Inferior parietal cortex (tissue), 1 donor: Measurements from ENCODE around the gene TPM1.

Experiments
- DNase-seq: peaks from one replicate; pipeline ENCODE4 v3.0.0-alpha.2; 2016; ENCODE audit errors: extremely low spot score

Gene TPM1

GRCh38 chr15:63041402-63041973 lies 1.1 kb upstream of the TPM1 start:
- DNase-seq, result no peak

GRCh38 chr15:63042877-63043334 lies 359 bp downstream of the TPM1 start:
- DNase-seq, result no peak

DNA sequence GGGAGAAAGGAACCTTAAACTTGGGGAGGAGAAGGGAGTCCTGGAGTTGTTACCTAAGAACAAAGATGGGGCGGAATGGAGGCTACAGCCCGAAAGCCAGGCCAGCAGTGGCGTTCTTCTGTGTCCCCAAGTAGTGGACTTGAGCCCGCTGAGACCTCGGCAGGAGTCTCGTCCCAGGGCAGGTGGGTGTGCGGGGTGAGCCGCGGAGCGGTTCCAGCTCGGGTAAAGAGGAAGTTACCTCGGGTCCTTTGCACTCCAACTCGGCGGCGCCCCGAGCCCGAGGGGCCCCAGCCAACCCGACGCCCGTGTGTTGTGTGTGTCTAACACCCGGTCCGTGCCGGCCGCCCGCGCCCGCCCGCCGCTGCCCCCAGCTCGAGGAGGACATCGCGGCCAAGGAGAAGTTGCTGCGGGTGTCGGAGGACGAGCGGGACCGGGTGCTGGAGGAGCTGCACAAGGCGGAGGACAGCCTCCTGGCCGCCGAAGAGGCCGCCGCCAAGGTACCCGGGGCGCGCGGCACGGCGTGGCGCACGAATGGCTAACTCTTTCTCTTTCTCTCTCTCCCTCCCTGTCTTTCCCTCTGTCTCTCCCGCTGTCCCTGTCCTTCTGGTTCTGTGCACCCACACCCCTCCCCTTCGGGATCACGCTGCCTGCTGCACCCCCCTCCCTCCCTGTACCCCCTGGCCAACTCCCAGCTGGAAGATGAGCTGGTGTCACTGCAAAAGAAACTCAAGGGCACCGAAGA lies 959 bp downstream of the TPM1 start:
- no peak for DNase-seq

- no peak for DNase-seq
Measured at GRCh38 chr15:63044077-63044644, 1.6 kb downstream of the TPM1 start.

DNA sequence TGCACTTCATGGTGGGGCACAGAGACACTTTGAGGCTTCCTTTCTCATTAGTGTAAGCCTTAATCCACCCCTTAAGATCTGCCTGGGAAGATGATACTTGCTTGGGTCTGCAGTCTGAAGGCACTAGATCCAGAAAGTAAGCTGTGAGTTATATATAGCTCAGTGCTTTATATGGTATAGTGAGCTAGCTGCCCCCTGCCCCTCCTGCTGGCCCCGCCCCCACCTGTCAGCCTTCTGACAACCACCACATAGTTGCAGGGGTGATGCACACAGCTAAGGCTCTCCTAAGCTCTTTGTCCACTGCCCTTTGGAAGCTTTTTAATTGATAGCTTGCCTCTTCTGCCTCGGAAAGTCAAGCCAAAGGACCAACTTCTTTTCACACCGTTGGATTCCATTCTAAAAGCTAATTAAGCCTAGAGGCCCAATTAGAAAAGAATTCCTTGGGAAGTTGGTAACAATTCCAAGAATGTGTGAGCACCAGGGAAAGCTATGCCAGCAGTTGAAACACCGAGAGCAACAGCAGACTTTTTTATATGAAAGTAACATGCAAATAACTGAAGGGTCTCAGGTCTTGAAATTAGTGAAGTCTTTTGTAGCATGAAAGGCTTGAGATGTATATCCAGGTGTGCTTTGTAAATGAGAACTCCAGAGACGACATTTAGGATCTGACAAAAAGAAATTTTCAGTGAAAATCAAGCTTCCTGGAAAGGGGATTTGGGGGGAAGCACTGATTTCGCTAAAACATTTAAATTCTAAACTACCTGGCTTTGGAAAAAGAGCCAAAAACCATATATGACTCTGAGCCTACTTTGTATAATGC lies 2.3 kb downstream of the TPM1 start:
- no peak for DNase-seq

DNA sequence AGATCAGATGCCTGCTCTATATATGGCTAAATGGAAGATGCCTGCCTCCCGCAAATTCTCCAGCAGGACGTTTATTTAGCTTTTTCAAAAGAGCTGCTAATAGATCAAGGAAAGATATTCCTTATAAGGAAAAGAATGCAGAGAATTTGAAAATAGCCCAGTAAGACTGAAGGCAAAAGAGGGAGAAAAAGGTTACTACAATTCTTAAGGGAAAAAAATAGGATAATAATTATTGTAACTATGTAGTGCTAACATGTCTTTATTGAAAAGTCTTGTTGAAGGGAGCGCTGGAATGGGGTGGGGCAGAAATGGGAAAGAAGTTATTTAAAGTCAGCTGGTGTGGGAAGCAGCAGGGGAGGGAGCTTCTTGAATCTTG lies 2.9 kb downstream of the TPM1 start:
- no peak for DNase-seq

- DNase-seq, result no peak
Measured at GRCh38 chr15:63045879-63046278, 3.3 kb downstream of the TPM1 start.

- DNase-seq, result no peak
Measured at GRCh38 chr15:63046917-63047760, 4.6 kb downstream of the TPM1 start.

DNA sequence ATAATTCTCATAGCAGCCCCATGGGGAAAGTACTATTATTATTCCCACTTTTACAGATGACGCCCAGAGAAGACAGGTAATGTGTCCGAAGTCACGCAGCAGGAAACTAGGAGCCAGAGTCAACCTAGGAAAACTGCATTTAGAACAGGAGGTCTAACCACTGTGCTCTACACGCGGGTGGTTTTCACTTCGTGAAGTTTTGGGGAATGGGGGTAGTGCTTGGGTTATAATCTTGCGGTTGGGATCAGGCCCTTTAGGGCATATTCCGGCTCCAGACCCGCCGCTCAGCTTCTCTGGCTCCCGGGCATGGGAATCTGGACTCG lies 5.2 kb downstream of the TPM1 start:
- no peak for DNase-seq

- DNase-seq, result peak; percentile 82
Measured at GRCh38 chr15:63048115-63048775, 5.7 kb downstream of the TPM1 start.

- DNase-seq, result peak; percentile 60
Measured at GRCh38 chr15:63048776-63049665, 6.5 kb downstream of the TPM1 start.

GRCh38 chr15:63049783-63050371 lies 7.3 kb downstream of the TPM1 start:
- no peak for DNase-seq

DNA sequence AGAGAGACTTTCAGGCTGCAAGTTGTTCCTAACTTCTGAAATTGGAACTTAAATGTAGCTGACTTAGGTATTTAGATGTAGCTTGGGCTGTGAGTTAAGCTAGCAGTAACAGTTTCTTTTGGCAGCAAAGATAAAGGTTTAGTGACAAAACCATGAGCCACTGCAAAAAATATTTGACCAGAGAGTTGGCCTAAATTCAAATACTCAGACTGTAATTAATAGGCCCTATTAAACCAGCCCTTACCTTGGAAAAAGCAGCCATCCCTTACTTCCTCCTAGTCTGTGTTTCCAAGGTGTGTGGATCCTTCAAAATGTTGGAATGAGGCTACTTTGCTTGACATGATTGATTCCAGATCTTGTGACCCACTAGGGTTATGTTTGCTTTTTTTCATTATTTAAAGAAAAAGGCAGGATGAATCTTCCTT lies 8.2 kb downstream of the TPM1 start:
- no peak for DNase-seq

- DNase-seq, result no peak
Measured at GRCh38 chr15:63051156-63052066, 8.9 kb downstream of the TPM1 start.

- no peak for DNase-seq
Measured at GRCh38 chr15:63052077-63052841, 9.7 kb downstream of the TPM1 start.

DNA sequence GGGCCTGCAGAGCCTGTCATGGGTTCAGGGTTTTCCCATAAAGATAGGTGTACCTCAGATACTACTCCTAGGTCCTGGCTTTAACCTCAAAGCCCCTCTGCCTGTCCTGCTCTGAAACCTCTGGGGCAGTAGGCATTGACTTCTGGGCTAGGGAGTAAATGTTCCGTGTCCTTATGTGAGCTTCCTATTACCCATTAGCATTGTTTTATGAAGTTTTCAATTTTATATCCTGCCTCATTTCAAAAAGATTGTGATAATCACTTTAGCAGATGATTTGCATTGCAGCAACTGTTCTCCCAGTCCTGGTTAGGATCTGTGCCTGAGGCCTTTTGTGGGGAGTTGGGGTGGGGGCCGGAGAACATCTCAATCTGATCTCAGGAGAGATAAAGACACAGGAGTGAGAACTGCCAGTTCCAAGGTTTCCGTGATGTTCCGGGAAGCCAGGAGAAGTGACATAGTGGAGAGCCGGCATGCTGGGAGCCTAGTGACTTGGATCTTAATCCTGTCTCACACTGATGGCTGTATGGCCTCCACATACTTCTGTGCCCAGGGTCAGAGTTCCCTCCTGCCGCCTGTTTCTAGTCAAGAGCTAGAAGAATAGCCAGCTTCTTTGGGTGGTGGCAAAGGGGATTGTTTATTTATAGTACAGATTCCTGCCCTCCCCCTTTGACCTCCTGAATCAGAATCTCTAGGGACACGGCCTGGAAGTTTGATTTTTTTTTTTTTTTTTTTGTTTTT lies 10.6 kb downstream of the TPM1 start:
- no peak for DNase-seq

- DNase-seq, result no peak
Measured at GRCh38 chr15:63054281-63054683, 11.7 kb downstream of the TPM1 start.
